H1 (cell line): Measurements from ENCODE around the gene CDH8. TPM values are rescaled to one million over a fixed set of nuclear protein-coding genes. Genes with fewer than 3 reads are reported as not detected.

Source experiments
- CEBPB ChIP-seq: IDR thresholded peaks from 2 replicates; pipeline ENCODE4 v1.6.1; 2012; ENCODE audit warnings: low read depth, low read length
- NANOG ChIP-seq: IDR thresholded peaks from 2 replicates; pipeline ENCODE4 v1.6.1; 2011; ENCODE audit warnings: low read length, low read depth, mild to moderate bottlenecking, inconsistent platforms; ENCODE audit not compliant: insufficient read depth, poor library complexity, severe bottlenecking
- polyA plus RNA-seq, 7 experiments: library from polyadenylated mRNA; depleted of rRNA in 3 of 7; stranded (reverse) in 5 of 7; unstranded in 2 of 7; fragments of >200 nt in 5 of 7; fragments of 200-250 nt in 2 of 7; gene quantifications; 1 replicate in 5 of 7; 2 replicates in 1 of 7; 4 replicates in 1 of 7; pipeline versions ENCODE4 v1.2.1 to v1.2.3, GENCODE V29; 2011 to 2013; ENCODE audit warnings: missing spikeins in 2 of 7, mixed read lengths in 2 of 7
- total RNA-seq: library from RNA; stranded (reverse); fragmentation: NEBNext Ultra II Directional; extraction: Animal tissue kit (Norgen Biotek cat#: 25700); gene quantifications from 2 replicates; pipeline ENCODE4 v1.2.1, GENCODE V29; 2021

Gene CDH8
- total and polyA plus RNA-seq, 2 of the 8 experiments (the other 6 are each of a cell fraction or from before 2014, with no cell fraction given), result 7.7 to 8.4 TPM

DNA sequence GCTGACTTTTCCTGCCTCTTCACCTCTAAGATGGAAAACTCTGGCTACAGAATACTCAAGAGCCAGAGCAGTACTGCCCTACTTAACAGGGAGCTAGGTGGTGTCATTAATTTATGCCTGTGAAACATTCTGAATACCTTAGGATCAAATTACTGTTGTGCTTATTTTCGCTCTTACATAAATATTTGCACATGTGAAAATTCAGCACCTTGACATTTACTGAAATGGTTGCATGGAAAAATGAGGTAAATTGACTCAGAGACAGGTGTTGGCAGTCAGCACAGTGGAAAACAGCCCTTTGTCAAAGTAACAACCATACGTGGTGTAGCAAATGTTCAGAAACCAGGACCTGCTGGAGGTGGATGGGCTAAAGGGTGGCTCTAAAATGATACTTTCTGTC lies 193.6 kb downstream of the CDH8 start (continued):
- TF ChIP-seq NANOG (no peak), CEBPB (no peak)
